HG02970 (cell line): ENCODE results near the gene VAV2.
"Not testable (repeated sequence)": the region's sequence is repeated elsewhere in the genome, so short reads cannot be mapped to it uniquely, and the experiment has no call there.

Source experiments
- ATAC-seq: cut with Tn5 transposase; IDR thresholded peaks from one replicate; pipeline ENCODE4 v1.9.1; 2021; ENCODE audit warnings: mild to moderate bottlenecking, moderate library complexity, moderate number of reproducible peaks; ENCODE audit not compliant: unreplicated experiment, low FRiP score

Gene VAV2

GRCh38 chr9:133762488-133763271, 229.4 kb downstream of the VAV2 start:
- ATAC-seq = no peak

GRCh38 chr9:133761641-133762248, 230.4 kb downstream of the VAV2 start:
- no peak for ATAC-seq

DNA sequence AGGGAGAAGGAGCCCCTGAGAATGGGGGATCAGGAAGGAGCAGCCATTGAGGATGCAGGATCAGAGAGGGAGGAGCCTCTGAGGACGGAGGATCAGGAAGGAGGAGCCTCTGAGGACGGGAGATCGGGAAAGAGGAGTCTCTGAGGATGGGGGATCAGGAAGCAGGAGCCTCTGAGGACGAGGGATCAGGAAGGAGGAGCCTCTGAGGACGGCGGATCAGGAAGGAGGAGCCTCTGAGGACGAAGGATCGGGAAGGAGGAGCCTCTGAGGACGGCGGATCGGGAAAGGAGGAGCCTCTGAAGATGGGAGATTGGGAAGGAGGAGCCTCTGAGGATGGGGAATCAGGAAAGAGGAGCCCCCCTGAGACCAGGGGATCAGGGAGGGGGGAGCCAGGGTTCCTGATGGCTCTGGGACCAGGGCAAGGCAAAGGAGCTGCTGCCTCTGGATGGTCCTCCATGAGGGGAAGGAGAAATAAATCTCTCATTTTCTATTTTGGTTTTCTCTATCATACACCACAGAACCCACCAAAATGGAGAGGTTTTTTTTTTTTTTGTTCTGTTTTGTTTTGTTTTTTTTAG, 231.3 kb downstream of the VAV2 start:
- no peak for ATAC-seq

- no peak for ATAC-seq
These were observed 232.2 kb downstream of the VAV2 start for GRCh38 chr9:133759946-133760345.

- ATAC-seq = no peak
These were observed 232.8 kb downstream of the VAV2 start for GRCh38 chr9:133759146-133759900.

GRCh38 chr9:133758228-133758627, 233.9 kb downstream of the VAV2 start:
- no peak for ATAC-seq

- ATAC-seq = no peak
These were observed 237.4 kb downstream of the VAV2 start for GRCh38 chr9:133754688-133755227.

- ATAC-seq = no peak
These were observed 237.9 kb downstream of the VAV2 start for GRCh38 chr9:133754187-133754586.

GRCh38 chr9:133752739-133753446, 239.2 kb downstream of the VAV2 start:
- ATAC-seq = no peak

DNA sequence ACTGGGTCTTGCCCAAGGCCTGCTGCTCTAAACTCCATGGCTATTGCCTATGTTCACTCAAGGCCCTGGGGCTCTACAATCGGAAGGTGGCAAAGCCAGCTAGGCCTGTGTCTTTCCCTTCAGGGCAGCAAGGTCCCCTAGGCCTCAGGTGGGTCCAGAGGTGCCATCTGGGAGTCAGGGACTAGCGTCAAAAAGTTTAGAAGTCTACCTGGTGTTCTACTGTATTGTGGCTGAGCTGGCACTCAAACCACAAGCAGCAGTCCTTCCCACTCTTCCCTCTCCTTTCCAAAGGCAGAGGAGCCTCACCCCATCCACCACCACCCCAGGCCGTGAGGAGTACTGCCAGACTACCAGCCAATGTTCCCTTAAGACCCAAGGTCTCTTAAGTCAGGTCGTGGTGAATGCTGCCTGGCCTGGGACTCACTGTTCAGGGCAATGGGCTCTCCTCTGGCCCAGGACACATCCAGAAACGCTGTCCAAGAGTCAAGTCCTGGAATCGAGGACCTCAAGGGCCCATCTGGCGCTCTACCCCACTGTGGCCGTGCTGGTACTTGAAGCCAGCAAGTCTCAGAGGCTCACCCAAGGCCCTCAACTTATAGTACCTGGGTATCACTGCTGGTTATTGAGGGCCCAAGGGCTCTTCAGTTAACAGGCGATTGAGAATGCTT, 241.0 kb downstream of the VAV2 start:
- no peak for ATAC-seq

DNA sequence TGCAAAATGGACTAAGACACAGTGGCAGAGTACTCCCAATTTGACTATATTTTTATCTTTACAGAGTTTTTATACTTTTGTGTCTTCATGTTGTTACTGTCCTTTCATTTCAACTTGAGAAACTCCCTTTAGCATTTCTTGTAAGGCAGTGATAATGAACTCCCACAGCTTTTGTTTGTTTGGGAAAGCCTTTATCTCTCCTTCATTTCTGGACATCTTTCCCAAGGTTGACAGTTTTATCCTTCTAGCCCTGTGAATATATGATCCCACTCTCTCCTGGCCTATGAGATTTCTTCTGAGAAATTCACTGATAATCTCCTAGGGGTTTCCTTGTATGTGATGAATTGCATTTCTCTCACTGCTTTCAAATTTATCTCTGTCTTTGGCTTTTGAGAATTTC, 244.8 kb downstream of the VAV2 start:
- ATAC-seq = no peak

DNA sequence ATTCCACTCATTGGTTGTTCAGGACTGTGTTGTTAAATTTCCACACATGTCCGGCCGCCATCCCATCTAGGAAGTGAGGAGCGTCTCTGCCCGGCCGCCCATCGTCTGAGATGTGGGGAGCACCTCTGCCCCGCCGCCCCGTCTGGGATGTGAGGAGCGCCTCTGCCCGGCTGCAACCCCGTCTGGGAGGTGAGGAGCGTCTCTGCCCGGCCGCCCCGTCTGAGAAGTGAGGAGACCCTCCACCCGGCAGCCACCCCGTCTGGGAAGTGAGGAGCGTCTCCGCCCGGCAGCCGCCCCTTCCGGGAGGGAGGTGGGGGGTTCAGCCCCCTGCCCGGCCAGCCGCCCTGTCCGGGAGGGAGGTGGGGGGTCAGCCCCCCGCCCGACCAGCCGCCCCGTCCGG, 247.6 kb downstream of the VAV2 start:
- ATAC-seq = not testable (repeated sequence)

- peak; percentile 57 for ATAC-seq
These were observed 249.2 kb downstream of the VAV2 start for GRCh38 chr9:133742849-133743444.

GRCh38 chr9:133742251-133742650, 249.9 kb downstream of the VAV2 start:
- no peak for ATAC-seq

DNA sequence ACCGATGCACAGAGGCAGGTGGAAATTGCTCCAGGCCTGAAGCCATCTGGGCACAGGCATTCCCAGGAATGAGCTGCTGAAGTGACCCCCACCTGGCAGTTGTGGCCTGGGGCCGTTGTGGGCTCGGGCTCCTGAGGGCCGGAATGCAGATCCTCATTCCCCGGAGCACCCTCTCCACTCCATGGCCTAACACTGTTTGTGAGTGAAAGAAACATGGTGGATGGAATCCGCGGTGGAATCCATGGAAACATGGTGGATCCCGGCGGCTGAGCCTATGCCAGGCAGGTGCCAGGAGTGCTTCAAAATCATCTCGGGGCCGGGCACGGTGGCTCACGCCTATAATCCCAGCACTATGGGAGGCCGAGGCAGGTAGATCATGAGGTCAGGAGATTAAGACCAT, 250.4 kb downstream of the VAV2 start:
- no peak for ATAC-seq

- ATAC-seq = no peak
These were observed 251.2 kb downstream of the VAV2 start for GRCh38 chr9:133740911-133741310.

- ATAC-seq = no peak
These were observed 252.5 kb downstream of the VAV2 start for GRCh38 chr9:133739408-133740280.

GRCh38 chr9:133738640-133739225, 253.4 kb downstream of the VAV2 start:
- no peak for ATAC-seq
